Myometrial cell (primary cell): ENCODE measurements around the gene ATP8A1. TPM values are rescaled to one million over a fixed set of nuclear protein-coding genes. Genes with fewer than 3 reads are reported as not detected.

ENCODE experiments used
- total RNA-seq: library from RNA; depleted of rRNA; stranded (reverse); fragments of >200 nt; gene quantifications from 2 replicates; pipeline ENCODE4 v1.2.3, GENCODE V29; 2015

The ATP8A1 gene
- total RNA-seq: 0.35 and 0.58 TPM in 2 replicates

DNA sequence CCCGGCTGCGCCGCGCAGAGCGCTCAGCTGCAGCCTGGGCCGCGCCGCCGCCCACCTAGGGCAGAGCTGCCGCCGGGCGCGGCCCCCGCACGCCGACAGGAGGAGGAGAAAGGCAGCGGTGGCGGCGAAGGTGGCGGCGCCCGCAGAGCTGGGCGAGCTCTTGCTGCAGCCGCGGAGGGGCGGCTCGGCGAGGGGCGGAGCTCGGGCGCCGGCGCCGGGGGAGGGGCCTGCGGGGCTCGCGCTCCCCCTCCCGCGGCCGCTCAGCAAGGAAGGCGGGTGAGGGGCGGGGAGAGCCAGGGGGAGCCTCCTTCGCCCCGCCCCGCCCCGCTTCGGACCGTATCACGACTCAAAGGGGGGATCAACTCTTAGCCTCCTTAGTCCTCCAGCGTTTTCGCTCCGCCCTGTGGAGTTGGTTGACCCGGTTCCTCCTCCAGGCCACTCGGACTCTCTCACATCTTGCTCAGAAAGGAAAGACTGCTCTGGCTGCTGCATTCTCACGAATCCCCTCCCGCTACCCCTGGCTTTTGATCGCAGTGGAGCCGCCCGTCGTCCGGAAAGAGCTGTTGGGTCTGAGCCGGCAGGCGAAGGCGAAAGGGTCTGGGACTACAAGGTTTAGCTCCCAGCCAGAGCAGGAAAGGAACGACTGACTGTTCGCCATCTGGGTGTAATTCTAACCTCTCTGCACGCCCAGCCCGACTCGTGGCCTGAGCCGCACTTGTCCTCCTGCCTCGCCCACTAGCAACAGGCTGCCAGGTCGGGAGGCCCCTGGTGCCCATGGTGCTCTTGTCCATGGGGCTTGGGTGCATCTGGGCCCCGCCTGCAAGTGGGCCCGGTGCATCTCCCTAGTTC, at the start of gene ATP8A1:
TSS of gene ATP8A1 (minus strand) at position 162 of the 849 bp plus-strand sequence. CDS start 232 bp downstream, outside the sequence.

DNA sequence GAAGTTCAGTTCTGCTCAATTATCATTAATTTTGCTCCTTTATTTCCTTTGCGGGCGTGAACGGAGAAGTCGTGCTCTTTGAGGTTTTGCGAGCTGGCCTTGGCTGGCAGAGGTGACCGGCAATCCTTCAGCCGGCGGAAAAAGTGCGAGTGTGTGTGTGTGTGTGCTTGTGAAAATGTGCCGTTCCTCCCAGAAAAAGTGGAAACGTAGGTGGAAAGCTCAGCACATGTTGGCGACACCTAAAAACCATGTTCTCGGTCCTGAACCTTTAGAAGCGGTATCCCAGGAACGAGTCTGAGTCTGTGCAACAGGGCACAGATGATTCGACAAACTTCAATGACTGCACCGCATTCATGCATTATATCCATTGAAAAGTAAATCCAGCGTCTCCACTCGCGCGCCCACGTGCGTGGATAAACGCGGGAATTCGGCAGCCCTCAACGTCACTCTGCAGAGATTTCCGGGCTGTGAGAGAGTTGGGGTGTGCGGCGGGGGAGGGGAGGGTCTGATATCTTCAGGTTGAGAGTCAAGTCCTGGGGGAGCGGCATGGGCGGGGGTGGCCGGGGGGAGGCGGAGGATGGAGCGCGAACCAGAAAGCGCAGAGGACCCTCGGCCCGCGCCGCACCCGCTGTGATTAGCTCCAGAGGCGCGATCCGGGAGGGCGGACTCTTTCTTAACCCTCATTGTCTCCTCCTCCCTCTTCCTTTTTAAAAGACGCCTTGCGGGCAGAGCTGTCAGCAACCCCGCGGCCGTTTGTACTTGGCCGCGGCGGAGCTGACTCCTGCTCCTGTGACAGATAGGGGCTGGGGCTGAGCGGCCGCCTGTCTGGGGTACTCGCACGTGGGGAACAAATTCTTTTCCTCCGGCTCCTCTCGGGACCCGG, 259.9 kb downstream of the ATP8A1 start, which contains the start of gene SHISA3:
TSS of gene SHISA3 (plus strand) at position 737 of the 883 bp plus-strand sequence. CDS start 569 bp downstream, outside the sequence.

Other genes starting within 250 kb of the ATP8A1 start
- gene GRXCR1, start 235.6 kb upstream of the ATP8A1 start, total RNA-seq: not detected in 2 replicates